Keratinocyte (primary cell): Measurements from ENCODE around the gene BBS9. TPM values are rescaled to one million over a fixed set of nuclear protein-coding genes. Genes with fewer than 3 reads are reported as not detected.

Experiments
- DNase-seq: peaks from one replicate; pipeline ENCODE4 v3.0.0-alpha.2; 2011; ENCODE audit warnings: low read depth, missing footprints, low spot score
- FAIRE-seq: peaks from 2 replicates; lab custom pipeline; 2011; peaks lifted over from hg19 to GRCh38; lab: Jason Lieb, UNC
- H2AFZ ChIP-seq: 2 replicates; pipeline ENCODE4 v1.6.0; 2012; ENCODE audit warnings: low read length, control low read depth, inconsistent platforms; ENCODE audit not compliant: control insufficient read depth
- H3K27ac ChIP-seq: 2 replicates; pipeline ENCODE4 v1.5.1; 2011; ENCODE audit warnings: low read length; ENCODE audit not compliant: control insufficient read depth, insufficient read depth
- H3K27me3 ChIP-seq: 3 replicates; pipeline ENCODE4 v1.6.0; 2011; ENCODE audit warnings: low read length; ENCODE audit not compliant: control insufficient read depth, insufficient read depth; ENCODE audit errors: extremely low read depth
- H3K36me3 ChIP-seq, 2 experiments: 2 replicates in 1 of 2; 3 replicates in 1 of 2; pipeline ENCODE4 v1.5.1; 2011; ENCODE audit warnings: low read length in 2 of 2, mild to moderate bottlenecking in 1 of 2; ENCODE audit not compliant: control insufficient read depth in 2 of 2, insufficient read depth in 2 of 2; ENCODE audit errors: extremely low read depth in 1 of 2
- H3K4me1 ChIP-seq: 3 replicates; pipeline ENCODE4 v1.5.1; 2011; ENCODE audit warnings: low read length; ENCODE audit not compliant: control insufficient read depth, insufficient read depth; ENCODE audit errors: extremely low read depth
- H3K4me2 ChIP-seq: 3 replicates; pipeline ENCODE4 v1.6.0; 2011; ENCODE audit warnings: low read depth, low read length; ENCODE audit not compliant: control insufficient read depth, insufficient read depth; ENCODE audit errors: extremely low read depth
- H3K4me3 ChIP-seq, 3 experiments: fragments of 200-600 bp in 1 of 3; sonication (generic) in 1 of 3; 2 replicates in 2 of 3; 3 replicates in 1 of 3; pipeline ENCODE4 v1.5.1; 2011 to 2016; ENCODE audit warnings: low read length in 3 of 3, mild to moderate bottlenecking in 3 of 3, control low read depth in 2 of 3, inconsistent platforms in 1 of 3, low read depth in 1 of 3, mixed read lengths in 1 of 3, mixed run types in 1 of 3, moderate library complexity in 1 of 3; ENCODE audit not compliant: control insufficient read depth in 2 of 3, insufficient read depth in 2 of 3; ENCODE audit errors: extremely low read depth in 1 of 3
- H3K79me2 ChIP-seq: 2 replicates; pipeline ENCODE4 v1.6.0; 2012; ENCODE audit warnings: low read length; ENCODE audit not compliant: control insufficient read depth, insufficient read depth
- H3K9ac ChIP-seq: 3 replicates; pipeline ENCODE4 v1.6.0; 2011; ENCODE audit warnings: low read length; ENCODE audit not compliant: control insufficient read depth, insufficient read depth; ENCODE audit errors: extremely low read depth
- H3K9me1 ChIP-seq: 3 replicates; pipeline ENCODE4 v1.6.0; 2011; ENCODE audit warnings: low read length; ENCODE audit not compliant: control insufficient read depth, insufficient read depth; ENCODE audit errors: extremely low read depth
- H3K9me3 ChIP-seq: 2 replicates; pipeline ENCODE4 v1.5.1; 2012; ENCODE audit warnings: low read depth, low read length; ENCODE audit not compliant: control insufficient read depth
- H4K20me1 ChIP-seq: 3 replicates; pipeline ENCODE4 v1.6.0; 2011; ENCODE audit warnings: low read length; ENCODE audit not compliant: control insufficient read depth, insufficient read depth; ENCODE audit errors: extremely low read depth
- EZH2 ChIP-seq: IDR thresholded peaks from one replicate; pipeline ENCODE4 v1.6.1; 2012; ENCODE audit warnings: inconsistent platforms, mild to moderate bottlenecking, low read length, moderate library complexity
- dilution Hi-C: fragments of 300-500 bp; cut with MboI; formaldehyde crosslinking; loops from one replicate; pipeline ENCODE4 v1.7.0; 2020; ENCODE audit warnings: low sequenced_read_pairs; ENCODE audit not compliant: extremely low pct_ligation_motif_present
- polyA plus RNA-seq, 5 experiments: library from polyadenylated mRNA; depleted of rRNA in 3 of 5; stranded (reverse) in 3 of 5; stranded (forward) in 1 of 5; unstranded in 1 of 5; fragments of >200 nt; gene quantifications; 1 replicate in 1 of 5; 2 replicates in 3 of 5; 3 replicates in 1 of 5; pipeline versions ENCODE4 v1.2.1 to v1.2.3, GENCODE V29; 2011 to 2012; ENCODE audit warnings: missing spikeins in 2 of 5, low read depth in 1 of 5, low replicate concordance in 1 of 5
- TF ChIP-seq, protein P1 (sequence below), 3 experiments: IDR thresholded peaks in 1 of 3; conservative IDR thresholded peaks in 1 of 3; optimal IDR thresholded peaks in 1 of 3; 2 replicates in 2 of 3; 3 replicates in 1 of 3; pipeline versions ENCODE3 to v1.5.1; 2011; ENCODE audit warnings: low read length in 3 of 3, mild to moderate bottlenecking in 3 of 3, moderate library complexity in 2 of 3, control low read depth in 1 of 3, inconsistent platforms in 1 of 3; ENCODE audit not compliant: insufficient read depth in 2 of 3; ENCODE audit errors: extremely low read depth in 1 of 3

The BBS9 gene
- polyA plus RNA-seq, 1 donor (not counting 4 experiments of a cell fraction or from before 2014, with no cell fraction given), result 7.6 TPM

GRCh38 chr7:33604056-33604455 lies 474.7 kb downstream of the BBS9 start:
- Histone ChIP-seq H4K20me1 (no peaks in the 10 kb centered on the region), H3K27me3 (no peaks in the 10 kb centered on the region), H3K4me1 (no peaks in the 10 kb centered on the region), H3K9me3 (no peaks in the 10 kb centered on the region), H3K36me3 (no peaks in the 10 kb centered on the region), H3K27ac (no peak overlapping the region), H3K9me1 (no peaks in the 10 kb centered on the region), H3K4me3 (no peak overlapping the region), H2AFZ (no peak overlapping the region), H3K9ac (no peak overlapping the region), H3K4me2 (no peak overlapping the region), H3K79me2 (no peaks in the 10 kb centered on the region)
- TF ChIP-seq, protein P1, sequence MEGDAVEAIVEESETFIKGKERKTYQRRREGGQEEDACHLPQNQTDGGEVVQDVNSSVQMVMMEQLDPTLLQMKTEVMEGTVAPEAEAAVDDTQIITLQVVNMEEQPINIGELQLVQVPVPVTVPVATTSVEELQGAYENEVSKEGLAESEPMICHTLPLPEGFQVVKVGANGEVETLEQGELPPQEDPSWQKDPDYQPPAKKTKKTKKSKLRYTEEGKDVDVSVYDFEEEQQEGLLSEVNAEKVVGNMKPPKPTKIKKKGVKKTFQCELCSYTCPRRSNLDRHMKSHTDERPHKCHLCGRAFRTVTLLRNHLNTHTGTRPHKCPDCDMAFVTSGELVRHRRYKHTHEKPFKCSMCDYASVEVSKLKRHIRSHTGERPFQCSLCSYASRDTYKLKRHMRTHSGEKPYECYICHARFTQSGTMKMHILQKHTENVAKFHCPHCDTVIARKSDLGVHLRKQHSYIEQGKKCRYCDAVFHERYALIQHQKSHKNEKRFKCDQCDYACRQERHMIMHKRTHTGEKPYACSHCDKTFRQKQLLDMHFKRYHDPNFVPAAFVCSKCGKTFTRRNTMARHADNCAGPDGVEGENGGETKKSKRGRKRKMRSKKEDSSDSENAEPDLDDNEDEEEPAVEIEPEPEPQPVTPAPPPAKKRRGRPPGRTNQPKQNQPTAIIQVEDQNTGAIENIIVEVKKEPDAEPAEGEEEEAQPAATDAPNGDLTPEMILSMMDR (optimal IDR thresholded peaks at IDR 0.05 in 1 of 3, IDR thresholded peaks at IDR 0.05 in 1 of 3, conservative IDR thresholded peaks at IDR 0.05 in 1 of 3; ENCODE audit: extremely low read depth in 1 of 3, insufficient read depth in 2 of 3, low read length in 3 of 3), result no peak
- TF ChIP-seq EZH2, result no peak
- no peak for FAIRE-seq
- dilution Hi-C loops, result no loop called here
- DNase-seq, result no peak

- Histone ChIP-seq H3K36me3 (no peaks in the 10 kb centered on the region), H3K9ac (no peak overlapping the region), H3K9me1 (no peaks in the 10 kb centered on the region), H2AFZ (no peak overlapping the region), H4K20me1 (no peaks in the 10 kb centered on the region), H3K27ac (no peak overlapping the region), H3K27me3 (no peaks in the 10 kb centered on the region), H3K79me2 (no peaks in the 10 kb centered on the region), H3K4me1 (no peaks in the 10 kb centered on the region), H3K9me3 (no peaks in the 10 kb centered on the region), H3K4me3 (no peak overlapping the region), H3K4me2 (no peak overlapping the region)
- DNase-seq (no peak), FAIRE-seq (no peak)
- dilution Hi-C loops, result no loop called here
- no peak for TF ChIP-seq EZH2
- TF ChIP-seq, protein P1 (optimal IDR thresholded peaks at IDR 0.05 in 1 of 3, IDR thresholded peaks at IDR 0.05 in 1 of 3, conservative IDR thresholded peaks at IDR 0.05 in 1 of 3; ENCODE audit: extremely low read depth in 1 of 3, insufficient read depth in 2 of 3, low read length in 3 of 3), result no peak
Observed at GRCh38 chr7:33610918-33611317, 481.6 kb downstream of the BBS9 start.
